Effector CD4-positive, alpha-beta T cell (primary cell): ENCODE measurements around the gene C16orf96.
A peak's percentile ranks its signal among the peaks of the same experiment; 100 is the strongest.

ENCODE experiments used
- DNase-seq: peaks from one replicate; pipeline ENCODE4 v3.0.0-alpha.2; 2020

The C16orf96 gene

GRCh38 chr16:4602331-4602730, 46.2 kb downstream of the C16orf96 start:
- no peak for DNase-seq

- DNase-seq, result no peak
These were observed 47.6 kb downstream of the C16orf96 start for GRCh38 chr16:4603624-4604170.

GRCh38 chr16:4604401-4604800, 48.3 kb downstream of the C16orf96 start:
- DNase-seq, result no peak

GRCh38 chr16:4606354-4606753, 50.2 kb downstream of the C16orf96 start:
- no peak for DNase-seq

GRCh38 chr16:4607841-4608703, 51.9 kb downstream of the C16orf96 start:
- no peak for DNase-seq

- DNase-seq, result no peak
These were observed 52.5 kb downstream of the C16orf96 start for GRCh38 chr16:4608704-4608980.

GRCh38 chr16:4609200-4610010, 53.3 kb downstream of the C16orf96 start:
- DNase-seq, result no peak

GRCh38 chr16:4610011-4611005, 54.2 kb downstream of the C16orf96 start:
- DNase-seq, result no peak

- DNase-seq, result no peak
These were observed 55.3 kb downstream of the C16orf96 start for GRCh38 chr16:4611337-4612021.

- DNase-seq, result no peak
These were observed 56.4 kb downstream of the C16orf96 start for GRCh38 chr16:4612474-4612931.

GRCh38 chr16:4612977-4613635, 57.0 kb downstream of the C16orf96 start:
- no peak for DNase-seq

- no peak for DNase-seq
These were observed 57.8 kb downstream of the C16orf96 start for GRCh38 chr16:4613636-4614570.

GRCh38 chr16:4614571-4615383, 58.6 kb downstream of the C16orf96 start, which contains the start of gene UBALD1:
Gene UBALD1, minus strand, starts transcription at chr16:4614888. Its CDS starts 91 bp downstream, at chr16:4614797.
- DNase-seq, result peak; percentile 74

- DNase-seq, result no peak
These were observed 59.4 kb downstream of the C16orf96 start for GRCh38 chr16:4615384-4616046.

- peak; percentile 99 for DNase-seq
These were observed 60.1 kb downstream of the C16orf96 start for GRCh38 chr16:4616047-4616811.

GRCh38 chr16:4617880-4618279, 61.7 kb downstream of the C16orf96 start:
- no peak for DNase-seq

GRCh38 chr16:4618645-4619418, 62.7 kb downstream of the C16orf96 start:
- no peak for DNase-seq
